ENCODE measurements around the gene TRIM71.

Gene TRIM71

DNA sequence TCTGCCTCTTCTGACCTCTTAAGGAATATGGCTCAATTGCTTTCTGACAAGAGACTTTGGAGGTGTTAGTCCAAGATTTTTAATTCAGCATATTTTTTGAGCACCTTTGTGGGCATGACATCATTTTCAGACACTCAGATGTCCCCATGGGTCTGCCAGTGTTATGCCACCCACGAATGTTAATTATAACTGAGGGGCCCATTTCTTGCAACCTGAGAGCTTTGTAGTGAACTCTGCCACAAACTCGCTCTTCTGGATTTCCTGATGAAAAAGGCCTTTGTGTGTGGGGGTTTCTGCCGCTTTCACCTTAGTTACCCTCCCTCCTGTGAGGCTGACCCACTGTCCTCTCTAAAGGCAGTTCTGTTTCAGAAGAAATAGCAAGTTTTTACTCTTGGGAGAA is 69.1 kb downstream of the TRIM71 start:
- TF ChIP-seq, protein P1, sequence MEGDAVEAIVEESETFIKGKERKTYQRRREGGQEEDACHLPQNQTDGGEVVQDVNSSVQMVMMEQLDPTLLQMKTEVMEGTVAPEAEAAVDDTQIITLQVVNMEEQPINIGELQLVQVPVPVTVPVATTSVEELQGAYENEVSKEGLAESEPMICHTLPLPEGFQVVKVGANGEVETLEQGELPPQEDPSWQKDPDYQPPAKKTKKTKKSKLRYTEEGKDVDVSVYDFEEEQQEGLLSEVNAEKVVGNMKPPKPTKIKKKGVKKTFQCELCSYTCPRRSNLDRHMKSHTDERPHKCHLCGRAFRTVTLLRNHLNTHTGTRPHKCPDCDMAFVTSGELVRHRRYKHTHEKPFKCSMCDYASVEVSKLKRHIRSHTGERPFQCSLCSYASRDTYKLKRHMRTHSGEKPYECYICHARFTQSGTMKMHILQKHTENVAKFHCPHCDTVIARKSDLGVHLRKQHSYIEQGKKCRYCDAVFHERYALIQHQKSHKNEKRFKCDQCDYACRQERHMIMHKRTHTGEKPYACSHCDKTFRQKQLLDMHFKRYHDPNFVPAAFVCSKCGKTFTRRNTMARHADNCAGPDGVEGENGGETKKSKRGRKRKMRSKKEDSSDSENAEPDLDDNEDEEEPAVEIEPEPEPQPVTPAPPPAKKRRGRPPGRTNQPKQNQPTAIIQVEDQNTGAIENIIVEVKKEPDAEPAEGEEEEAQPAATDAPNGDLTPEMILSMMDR (IDR thresholded peaks at IDR 0.05; ENCODE audit: control insufficient read depth, extremely low read depth, insufficient read depth) = no peak
- DNase-seq (ENCODE audit: low read depth) = no peak
- no peak overlapping the region for H3K4me3 ChIP-seq (ENCODE audit: low read depth, low read length)

DNA sequence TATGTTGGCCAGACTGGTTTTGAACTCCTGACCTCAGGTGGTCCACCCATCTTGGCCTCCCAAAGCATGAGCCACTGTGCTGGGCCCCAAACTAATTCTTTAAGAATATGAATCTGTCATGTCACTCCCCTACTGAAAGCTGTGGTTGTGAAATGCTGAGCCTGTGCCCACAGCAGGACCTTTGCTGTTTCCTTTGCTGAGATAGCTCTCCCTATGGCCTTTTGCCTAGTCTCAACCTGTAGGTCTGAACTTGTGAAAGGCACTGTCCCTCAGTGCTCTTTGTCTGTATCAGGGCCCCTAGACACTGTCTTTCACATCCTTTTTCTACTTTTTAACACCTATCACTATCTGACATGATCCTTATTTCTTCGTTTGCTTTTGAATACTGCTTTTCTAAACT is 70.9 kb downstream of the TRIM71 start:
- no peak for DNase-seq (ENCODE audit: low read depth)
- H3K4me3 ChIP-seq (ENCODE audit: low read depth, low read length) = no peak overlapping the region
- TF ChIP-seq, protein P1 (IDR thresholded peaks at IDR 0.05; ENCODE audit: control insufficient read depth, extremely low read depth, insufficient read depth) = no peak

DNA sequence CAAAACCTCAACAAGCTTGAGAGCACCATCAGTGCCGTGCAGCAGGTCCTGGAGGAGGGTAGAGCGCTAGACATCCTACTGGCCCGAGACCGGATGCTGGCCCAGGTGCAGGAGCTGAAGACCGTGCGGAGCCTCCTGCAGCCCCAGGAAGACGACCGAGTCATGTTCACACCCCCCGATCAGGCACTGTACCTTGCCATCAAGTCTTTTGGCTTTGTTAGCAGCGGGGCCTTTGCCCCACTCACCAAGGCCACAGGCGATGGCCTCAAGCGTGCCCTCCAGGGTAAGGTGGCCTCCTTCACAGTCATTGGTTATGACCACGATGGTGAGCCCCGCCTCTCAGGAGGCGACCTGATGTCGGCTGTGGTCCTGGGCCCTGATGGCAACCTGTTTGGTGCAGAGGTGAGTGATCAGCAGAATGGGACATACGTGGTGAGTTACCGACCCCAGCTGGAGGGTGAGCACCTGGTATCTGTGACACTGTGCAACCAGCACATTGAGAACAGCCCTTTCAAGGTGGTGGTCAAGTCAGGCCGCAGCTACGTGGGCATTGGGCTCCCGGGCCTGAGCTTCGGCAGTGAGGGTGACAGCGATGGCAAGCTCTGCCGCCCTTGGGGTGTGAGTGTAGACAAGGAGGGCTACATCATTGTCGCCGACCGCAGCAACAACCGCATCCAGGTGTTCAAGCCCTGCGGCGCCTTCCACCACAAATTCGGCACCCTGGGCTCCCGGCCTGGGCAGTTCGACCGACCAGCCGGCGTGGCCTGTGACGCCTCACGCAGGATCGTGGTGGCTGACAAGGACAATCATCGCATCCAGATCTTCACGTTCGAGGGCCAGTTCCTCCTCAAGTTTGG is 72.9 kb downstream of the TRIM71 start:
- DNase-seq (ENCODE audit: low read depth) = no peak
- H3K4me3 ChIP-seq (ENCODE audit: low read depth, low read length) = no peak overlapping the region
- TF ChIP-seq, protein P1 (IDR thresholded peaks at IDR 0.05; ENCODE audit: control insufficient read depth, extremely low read depth, insufficient read depth) = no peak

DNA sequence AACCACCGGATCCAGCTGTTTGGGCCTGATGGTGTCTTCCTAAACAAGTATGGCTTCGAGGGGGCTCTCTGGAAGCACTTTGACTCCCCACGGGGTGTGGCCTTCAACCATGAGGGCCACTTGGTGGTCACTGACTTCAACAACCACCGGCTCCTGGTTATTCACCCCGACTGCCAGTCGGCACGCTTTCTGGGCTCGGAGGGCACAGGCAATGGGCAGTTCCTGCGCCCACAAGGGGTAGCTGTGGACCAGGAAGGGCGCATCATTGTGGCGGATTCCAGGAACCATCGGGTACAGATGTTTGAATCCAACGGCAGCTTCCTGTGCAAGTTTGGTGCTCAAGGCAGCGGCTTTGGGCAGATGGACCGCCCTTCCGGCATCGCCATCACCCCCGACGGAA is 73.6 kb downstream of the TRIM71 start:
- no peak for DNase-seq (ENCODE audit: low read depth)
- TF ChIP-seq, protein P1 (IDR thresholded peaks at IDR 0.05; ENCODE audit: control insufficient read depth, extremely low read depth, insufficient read depth) = no peak
- H3K4me3 ChIP-seq (ENCODE audit: low read depth, low read length) = no peak overlapping the region

DNA sequence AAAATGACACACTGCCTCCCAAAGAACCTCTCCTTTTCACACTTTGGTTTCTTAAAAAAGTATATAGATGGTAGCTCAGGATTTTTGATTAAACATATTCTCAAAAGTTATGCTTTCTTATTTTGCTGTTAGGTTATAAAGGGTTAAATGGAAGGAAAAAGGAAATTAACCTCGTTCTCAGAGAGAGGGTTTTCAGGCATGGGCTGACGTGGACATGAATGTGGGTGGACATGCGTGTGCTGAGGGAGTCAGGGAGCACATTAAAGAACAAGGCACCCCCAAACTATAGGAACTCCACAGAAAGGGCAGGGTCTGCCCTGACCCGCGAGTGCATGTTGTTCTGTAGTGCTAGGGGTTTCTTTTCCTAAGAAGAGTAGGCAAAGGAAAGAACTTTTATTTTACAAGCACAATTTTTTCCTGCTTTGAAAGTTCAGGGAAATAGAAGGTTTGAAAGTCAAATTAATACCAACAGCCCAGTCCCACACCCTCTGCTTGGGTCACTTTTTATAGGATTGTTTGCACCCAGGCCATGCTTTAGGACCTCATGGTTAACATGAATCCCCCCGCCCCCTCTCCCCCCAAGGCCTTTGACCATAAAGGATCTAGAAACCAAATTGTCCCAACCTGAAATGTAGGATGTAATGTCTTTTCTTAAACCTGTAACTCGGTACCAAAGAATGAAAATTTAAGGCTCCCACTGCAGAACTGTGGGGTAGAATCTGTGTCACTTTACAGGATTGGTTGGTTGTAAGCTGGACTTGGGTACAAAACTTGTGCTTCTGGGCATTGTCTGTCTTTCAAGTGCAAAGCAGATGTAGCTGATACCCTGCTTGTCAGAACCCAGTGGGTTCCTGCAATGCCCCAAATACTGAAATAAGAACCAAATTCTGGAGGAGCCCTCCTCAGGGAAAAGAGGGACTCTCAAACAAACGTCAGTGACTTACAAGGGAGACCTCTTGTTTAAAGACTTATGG is 75.1 kb downstream of the TRIM71 start:
- DNase-seq (ENCODE audit: low read depth) = no peak
- TF ChIP-seq, protein P1 (IDR thresholded peaks at IDR 0.05; ENCODE audit: control insufficient read depth, extremely low read depth, insufficient read depth) = no peak
- no peak overlapping the region for H3K4me3 ChIP-seq (ENCODE audit: low read depth, low read length)

DNA sequence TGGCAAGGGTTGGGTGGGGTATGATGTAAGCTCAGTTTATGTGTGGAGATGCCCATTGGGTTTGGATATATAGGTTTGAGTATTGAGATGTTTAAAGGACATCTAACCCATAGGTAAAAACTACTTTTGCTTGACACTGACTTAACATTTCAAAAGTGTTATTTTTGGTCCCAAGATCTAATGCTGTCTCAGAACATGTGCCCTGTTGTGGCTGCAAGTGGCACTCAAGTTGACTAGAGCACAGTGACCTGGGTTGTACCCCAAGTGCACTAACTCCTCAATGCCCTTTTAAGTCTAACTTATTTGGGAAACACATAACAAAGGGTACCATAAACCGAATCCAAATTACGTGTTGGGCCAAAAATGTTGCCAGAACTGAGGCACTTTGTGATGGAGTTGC is 77.2 kb downstream of the TRIM71 start:
- TF ChIP-seq, protein P1 (IDR thresholded peaks at IDR 0.05; ENCODE audit: control insufficient read depth, extremely low read depth, insufficient read depth) = no peak
- no peak overlapping the region for H3K4me3 ChIP-seq (ENCODE audit: low read depth, low read length)
- DNase-seq (ENCODE audit: low read depth) = no peak

Data from LNCaP clone FGC (cell line).